GM18498 (cell line): Measurements from ENCODE around the gene GRM1.

ENCODE experiments used
- ATAC-seq: cut with Tn5 transposase; IDR thresholded peaks from one replicate; pipeline ENCODE4 v1.9.1; 2021; ENCODE audit warnings: mild to moderate bottlenecking, moderate library complexity; ENCODE audit not compliant: unreplicated experiment

GRM1 gene

DNA sequence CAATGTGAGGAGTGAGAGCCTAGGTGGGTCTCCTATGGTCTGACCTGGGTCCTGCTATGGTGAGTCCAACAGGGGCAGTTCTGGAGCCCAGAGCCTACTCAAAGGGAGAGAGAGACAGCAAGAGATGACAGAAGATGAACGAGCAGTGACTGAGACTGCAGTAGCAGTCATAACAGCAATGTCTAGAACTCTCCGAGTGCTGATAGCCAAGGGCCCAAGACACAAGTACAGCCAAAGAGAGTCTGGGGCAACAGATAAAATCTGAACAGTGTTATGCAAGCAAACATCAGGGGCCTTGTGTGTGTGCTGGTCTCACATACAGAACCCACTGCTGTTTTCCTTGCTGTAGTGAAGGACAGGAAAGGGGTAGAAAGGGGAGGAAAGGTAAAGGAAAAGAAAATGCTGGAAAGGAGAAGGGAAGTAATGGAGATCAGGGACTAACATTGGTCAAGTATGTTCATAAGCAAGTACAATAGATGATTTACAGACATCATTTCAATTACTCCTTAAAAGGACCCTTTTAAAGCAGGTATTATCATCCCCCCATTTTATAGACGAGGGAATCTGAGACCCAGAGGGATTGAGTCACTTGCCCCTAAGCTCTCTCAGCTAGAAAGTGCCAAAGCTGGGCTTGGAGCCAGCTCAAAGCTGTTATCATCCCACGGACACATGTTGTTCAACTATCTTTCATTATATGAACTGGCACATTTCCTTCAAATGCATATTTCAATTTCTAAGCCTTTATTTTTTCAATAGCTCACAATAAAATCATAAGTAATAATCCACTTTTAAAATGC, 332.5 kb downstream of the GRM1 start:
- ATAC-seq, result no peak

DNA sequence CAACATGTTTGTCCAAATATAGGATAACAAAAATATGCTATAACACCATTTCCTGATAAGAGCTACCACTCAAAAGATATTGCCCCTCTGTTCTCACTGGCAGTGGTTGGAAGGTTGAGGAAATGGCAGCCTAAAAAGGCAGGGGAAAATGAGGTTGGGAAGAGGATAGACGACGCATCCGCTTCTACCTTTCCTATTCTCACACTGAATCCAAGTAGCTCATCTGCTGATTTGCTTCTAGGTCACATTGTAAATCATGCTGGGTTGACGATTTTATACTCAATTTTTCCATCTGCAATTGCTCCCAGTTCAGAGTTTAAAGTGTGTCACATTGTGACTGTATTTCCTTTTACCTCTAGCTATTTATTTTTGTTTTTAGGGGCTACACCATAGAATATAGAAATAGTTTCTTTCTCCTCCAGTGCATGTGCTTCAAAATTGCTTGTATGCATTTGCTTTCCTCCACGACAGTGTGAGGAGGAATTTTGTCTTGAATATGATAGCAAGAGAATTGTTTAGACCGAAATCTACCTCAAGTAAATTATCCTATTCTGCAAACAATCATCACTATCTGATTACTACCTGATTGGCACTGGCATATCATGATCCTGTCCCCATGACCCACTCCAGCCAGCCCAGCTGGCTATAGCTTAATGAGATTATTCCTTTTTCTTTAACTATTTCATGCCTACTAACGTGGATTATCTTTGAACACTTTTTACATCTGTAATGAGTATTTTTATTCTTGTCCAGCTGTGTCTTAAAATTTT, 335.2 kb downstream of the GRM1 start:
- ATAC-seq, result no peak

DNA sequence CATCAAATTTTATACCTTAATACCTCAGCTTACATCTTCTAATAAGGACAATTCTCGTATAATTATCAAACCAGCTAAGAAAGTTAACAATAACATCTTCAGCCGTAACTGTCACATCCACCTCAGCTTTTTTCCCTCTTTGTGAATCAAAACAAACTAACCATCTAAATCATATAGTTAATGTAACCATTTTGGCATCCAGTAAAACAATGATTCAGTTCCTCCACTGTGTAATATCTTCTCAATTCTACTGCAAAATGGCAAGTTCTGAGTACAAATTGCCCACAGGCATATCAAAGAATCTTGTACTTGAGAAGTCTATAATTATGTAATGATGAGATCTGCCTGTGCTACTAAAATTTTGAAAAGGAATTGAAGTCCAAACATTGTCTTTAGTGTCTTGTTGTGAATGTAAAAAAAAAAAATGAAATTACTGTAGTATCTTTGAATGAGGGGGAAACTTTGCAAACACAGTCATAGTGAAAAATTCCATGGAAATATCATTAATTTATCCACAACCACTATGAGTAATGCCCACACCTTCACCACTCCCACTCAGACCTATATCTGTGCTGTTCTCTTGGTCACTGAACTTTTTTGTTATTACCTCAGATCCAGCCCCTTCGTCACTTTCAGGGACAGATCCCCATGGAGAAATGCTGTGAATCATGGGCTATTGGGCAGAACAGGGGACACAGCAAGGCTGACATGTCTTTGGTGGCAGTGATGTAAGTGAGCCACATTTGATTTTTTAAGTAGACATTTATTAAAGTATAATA, 336.1 kb downstream of the GRM1 start:
- no peak for ATAC-seq

DNA sequence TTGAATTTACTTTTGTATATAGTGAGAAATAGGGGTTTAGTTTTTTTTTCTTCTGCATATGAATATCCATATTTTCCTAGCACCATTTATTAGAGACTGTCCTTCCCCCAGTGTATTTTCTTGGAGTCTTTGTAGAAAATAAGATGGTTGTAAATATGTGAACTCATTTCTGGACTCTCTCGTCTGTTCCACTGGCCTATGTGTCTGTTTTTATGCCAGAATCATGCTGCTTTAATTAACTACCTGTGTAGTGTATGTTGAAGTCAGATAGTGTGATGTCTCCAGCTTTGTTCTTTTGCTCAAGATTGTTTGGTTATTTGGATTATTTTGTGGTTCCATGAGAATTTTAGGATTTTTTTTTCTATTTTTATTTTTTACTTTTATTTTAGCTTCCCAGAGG, 338.2 kb downstream of the GRM1 start:
- ATAC-seq, result no peak

DNA sequence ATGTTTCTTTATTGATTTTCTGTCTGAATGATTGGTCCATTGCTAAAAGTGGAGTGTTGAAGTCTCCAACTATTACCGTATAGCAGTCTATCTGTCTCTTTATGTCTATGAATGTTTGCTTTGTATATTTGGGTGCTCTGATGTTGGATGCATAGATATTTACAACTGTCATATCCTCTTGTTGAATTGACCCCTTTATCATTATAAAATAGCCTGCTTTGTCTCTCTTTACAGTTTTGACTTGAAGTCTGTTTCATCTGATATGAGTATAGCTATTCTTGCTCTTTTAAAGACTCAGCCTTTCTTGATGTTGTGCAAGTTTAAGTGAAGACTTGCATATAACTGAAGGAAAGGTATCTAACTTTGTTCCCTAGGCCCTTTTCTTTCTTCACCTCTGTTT, 341.0 kb downstream of the GRM1 start:
- ATAC-seq, result no peak

DNA sequence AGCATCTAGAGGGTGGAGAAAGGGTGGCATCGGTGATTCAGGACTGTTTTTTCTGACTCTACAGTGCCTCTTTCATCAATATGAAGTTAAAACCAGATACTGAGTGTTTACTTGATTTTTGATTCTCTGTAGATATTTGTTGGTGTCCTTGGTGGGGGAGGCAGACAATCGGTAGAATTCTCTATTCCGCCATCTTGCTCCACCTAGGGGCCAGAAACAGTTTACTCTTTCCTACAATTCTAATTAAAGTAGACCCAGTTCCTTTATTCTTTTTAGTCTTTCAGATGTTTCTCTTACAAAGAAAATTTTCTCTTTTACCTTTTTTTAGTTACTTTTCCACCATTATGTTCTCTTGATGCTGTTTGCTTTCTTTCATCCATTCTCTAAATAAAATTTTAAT, 352.6 kb downstream of the GRM1 start:
- no peak for ATAC-seq

DNA sequence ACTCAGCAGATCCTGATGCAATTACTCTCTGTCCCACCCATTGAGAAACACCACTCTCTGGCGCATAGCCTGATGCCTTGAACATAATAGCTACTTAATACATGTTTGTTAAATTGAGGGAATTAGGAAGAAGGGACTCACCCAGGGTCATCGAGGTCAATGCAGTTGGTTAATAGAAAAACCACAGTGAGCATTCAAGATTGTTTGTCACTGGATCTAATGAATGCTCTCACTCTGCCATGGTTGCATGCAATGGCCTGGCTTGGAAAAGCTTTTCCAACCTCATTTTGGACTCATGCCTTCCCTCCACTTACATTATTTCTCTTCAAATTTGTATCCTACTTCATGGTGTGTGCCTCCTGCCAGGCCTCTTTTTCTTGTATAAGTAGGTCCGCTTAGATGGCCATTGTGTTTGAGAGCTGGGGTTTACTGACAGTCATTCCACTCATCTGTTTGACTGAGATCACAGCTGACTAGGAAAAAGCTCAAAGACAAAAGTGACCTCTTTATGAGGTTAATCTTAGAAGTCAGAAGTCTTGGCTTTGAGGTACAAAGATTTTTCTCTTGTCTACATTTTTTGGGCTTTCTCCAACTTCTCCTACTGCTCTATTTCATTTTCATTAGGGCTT, 360.0 kb downstream of the GRM1 start:
- no peak for ATAC-seq

DNA sequence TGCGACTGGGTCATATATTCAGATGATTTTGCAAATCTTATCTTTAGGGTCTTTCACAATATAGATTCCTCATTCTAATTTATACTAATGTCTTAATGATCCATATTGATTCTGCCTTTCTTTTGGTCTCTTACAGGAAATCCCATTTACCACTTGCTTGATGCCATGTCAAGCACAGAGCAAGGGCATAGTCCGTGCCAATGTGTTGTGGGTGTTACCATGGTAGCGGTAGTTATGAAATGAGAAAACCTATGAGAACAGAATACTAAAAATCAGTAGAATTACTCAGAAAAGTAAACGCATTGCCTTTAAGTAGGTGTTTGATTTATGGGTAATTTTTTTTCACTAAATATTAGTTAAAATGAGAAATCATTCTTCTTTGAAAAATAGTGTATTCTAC, 360.9 kb downstream of the GRM1 start:
- ATAC-seq, result no peak

DNA sequence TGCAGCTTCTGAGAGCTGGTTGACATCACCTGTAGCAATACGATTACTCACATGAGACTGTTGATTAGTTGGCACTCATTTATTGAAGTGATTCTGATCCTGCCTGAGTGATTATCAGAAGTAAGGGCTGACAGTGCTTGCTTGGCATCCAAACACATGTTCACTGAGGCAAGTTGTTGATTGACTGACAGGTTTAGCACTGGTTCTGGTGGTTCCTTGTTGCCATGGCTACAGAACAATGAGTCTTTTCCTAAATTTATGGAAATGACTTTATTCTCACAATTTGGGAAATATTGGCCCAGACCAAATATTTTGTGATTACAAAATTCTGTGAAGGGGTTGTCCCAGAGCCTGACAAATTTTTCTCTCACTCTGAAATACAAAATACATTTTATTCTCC, 368.8 kb downstream of the GRM1 start:
- ATAC-seq, result no peak

DNA sequence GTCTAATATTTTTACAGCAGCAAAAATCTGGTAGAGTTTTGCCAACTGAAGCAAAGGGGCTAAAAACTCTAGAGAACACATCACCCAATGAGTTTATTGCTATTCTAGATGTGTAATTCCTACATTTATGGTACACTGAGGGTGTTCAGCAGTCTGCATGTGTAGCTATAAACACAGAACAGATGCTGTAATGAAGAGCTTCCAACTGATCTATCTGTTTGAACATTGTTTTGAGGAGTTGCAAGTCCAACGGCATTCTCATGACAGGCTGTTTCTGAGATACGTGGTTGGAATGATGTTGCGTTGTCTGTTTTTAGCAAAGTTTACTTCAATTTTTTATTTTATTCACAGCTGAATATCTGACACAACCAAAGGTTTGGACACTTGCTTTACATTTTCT, 373.6 kb downstream of the GRM1 start:
- ATAC-seq, result no peak

DNA sequence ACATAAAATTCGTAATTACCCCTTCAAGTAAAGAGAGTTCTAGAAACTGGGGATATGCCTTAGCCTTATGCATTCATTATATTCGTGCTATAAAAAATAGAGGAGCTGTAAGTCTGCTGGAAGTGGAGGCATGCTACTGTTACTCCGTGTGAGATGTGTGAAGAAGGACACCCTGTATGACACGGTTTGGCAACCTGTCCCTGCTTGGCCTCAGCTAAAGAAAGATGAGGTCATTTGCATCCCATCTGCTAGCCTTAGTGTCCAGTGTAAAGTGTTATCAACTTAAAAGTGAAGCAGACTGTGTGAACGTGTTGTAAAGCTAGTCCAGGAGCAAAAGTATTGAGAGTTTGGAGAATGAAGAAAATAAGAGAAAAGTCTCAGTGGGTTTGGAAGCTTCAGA, 379.7 kb downstream of the GRM1 start:
- ATAC-seq, result no peak

DNA sequence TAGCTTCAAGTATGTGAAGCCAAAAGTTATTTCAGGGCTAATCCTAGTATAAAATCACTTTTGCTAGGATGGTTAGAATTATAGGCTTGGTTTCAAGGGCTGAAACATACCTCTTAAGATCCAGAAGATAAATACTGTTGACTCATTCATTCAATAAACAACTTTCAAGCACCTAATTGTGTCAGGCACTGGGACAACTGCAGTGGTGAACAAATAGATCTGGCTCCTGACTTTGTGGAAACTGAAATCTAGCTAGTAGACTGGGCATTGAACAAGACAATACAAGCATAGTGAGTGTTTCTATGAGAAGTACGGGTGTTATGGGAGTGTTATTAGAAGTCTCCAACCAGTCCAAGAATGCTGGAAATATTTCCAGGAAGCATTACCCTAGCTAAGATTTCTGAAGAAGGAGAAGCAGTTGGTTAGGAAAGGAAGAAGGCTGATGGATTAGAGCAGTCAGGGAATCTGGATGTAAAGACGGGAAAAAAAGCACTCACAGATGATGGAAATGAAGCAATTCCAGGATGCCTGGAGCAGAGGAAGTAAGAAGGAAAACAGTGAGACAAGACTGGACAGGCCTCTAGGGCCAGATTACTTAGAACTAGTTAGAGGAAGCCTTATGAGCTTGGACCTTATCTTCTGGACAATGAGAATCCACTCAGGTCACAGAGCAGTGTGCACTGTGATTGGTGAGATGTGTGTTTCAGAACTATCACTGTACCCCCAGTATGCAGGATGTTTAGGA, 382.2 kb downstream of the GRM1 start:
- ATAC-seq, result no peak

DNA sequence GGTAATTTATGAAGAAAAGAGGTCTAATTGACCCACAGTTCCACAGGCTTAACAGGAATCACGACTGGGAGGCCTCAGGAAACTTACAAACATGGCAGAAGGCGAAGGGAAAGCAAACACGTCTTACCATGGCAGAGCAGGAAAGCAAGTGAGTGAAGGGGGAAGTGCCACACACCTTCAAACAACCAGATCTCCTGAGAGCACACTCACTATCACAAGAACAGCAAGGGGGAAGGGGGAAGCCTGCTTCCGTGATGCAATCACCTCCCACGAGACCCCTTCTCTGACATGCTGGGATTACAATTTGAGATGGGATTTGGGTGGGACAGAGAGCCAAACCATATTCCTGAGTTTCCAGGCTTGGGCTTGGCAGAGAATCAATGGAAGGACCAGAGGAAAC, 390.7 kb downstream of the GRM1 start:
- ATAC-seq, result no peak

DNA sequence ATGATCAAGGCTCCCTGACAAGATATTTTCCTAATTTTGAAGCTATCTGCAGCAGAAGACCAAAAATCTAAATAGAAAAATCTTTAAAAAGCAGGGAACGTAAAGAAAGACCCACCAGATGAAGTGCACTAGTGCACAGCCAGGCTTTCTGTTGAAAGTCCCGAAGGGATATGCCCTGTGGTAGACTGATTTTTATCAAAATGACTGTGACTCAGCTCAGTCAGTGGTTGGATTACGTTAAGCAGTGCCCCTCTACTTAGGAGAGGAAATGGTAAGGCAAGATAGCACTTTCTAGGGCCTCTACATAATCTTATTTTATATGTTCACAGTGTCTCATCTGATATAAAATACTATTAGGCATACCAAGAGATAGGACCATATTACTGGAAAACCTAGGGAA, 391.4 kb downstream of the GRM1 start:
- no peak for ATAC-seq

DNA sequence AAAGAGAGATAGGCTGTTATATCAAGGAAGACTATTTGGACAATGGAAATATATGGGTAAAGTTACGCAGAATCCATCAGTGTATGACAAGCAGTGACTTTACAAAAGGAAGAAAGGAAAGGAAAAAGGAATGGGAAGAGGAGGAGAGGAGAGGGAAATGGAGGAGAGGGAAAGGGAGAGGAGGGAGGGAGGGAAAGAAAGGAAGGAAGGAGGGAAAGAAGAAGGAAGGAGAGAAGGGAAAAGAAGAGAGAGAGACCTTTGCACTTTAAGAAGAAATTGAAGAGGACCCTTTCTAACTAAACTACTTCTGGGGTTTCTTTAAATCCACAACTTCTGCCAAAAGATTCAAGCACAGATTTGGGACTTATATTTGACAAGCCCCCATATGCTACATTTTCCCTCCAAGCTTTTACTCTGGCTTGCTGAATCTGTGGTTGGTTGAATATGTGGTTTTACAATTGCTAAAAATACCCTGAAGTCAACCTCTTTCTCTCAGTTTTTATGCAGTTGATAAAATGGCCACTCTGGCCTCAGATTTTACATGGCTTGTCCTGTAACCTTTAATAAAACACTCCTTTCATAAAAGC, 394.0 kb downstream of the GRM1 start:
- peak; percentile 10 for ATAC-seq

DNA sequence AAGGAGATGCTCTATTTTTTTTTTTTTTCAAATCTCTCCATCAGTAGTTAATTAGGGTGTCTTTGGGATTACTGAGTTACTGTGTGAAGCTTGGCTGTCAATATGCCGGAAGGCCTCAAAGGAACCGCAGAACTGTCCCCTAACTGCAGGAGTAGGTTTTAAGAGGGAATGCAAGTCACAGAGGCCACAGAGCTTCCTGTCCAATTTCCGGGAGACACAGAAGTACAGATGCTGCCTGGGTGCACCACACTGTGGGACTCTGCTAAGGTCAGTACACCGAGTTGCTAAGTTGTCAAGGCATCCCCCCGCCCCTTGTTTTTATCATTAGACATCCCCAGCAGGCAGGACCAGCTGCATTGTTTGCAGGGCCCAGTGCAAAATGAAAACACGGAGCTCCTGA, 394.6 kb downstream of the GRM1 start:
- ATAC-seq, result peak; percentile 40

DNA sequence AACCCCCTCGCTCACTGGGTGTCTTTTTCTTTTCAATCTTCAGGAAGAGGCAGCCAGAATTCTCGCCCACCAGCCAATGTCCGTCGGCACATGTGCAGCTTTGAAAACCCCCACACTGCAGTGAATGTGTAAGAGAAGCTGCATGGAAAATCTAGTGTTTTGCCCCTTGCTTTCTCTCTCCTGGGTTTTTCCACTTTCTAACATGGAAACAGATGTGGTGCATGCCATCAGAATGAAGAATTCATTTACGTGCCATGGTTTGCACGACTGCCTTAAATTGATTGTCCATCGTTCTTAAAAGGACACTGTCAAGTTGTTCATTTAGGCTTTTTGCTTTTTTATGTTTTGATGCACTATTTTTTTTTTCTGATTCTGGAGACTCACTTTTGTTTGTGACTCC, 397.7 kb downstream of the GRM1 start:
- ATAC-seq, result no peak

DNA sequence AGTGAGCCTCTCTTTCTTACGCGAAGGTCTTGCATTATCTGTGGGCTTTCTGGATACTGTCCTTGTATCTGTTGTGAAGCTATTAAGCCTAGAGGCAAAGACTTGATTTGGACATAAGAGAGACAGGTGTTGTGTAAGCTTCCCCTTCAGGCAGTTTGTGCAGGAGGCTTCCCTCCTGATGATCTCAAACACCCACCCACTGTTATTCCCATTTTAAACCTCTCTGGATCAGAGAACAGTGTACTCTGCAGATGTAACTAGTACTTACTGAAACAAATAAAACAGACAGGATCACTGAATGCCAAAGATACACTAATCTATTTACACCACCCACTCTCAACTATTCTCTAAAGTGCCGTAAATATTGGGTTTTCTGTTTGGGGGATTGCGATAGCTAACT, 401.0 kb downstream of the GRM1 start:
- ATAC-seq, result no peak

DNA sequence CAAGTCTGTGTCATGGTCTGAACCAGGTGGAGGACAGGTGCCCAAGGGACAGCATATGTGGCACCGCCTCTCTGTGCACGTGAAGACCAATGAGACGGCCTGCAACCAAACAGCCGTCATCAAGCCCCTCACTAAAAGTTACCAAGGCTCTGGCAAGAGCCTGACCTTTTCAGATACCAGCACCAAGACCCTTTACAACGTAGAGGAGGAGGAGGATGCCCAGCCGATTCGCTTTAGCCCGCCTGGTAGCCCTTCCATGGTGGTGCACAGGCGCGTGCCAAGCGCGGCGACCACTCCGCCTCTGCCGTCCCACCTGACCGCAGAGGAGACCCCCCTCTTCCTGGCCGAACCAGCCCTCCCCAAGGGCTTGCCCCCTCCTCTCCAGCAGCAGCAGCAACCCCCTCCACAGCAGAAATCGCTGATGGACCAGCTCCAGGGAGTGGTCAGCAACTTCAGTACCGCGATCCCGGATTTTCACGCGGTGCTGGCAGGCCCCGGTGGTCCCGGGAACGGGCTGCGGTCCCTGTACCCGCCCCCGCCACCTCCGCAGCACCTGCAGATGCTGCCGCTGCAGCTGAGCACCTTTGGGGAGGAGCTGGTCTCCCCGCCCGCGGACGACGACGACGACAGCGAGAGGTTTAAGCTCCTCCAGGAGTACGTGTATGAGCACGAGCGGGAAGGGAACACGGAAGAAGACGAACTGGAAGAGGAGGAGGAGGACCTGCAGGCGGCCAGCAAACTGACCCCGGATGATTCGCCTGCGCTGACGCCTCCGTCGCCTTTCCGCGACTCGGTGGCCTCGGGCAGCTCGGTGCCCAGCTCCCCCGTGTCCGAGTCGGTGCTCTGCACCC, 405.2 kb downstream of the GRM1 start:
- ATAC-seq, result no peak
